Stimulated activated CD8-positive, alpha-beta memory T cell treated with anti-CD3 and anti-CD28 coated beads, Interleukin-7, amount 100 ng/mL, for 48 hours (primary cell): Measurements from ENCODE around the gene MYRF.

Source experiments
- DNase-seq, 2 donors: peaks; one replicate each; pipeline ENCODE4 v3.0.0-alpha.2; 2020; ENCODE audit warnings: low read depth in 1 of 2; ENCODE audit errors: extremely low read depth in 1 of 2

Gene MYRF

GRCh38 chr11:61837411-61838005 lies 85.1 kb downstream of the MYRF start:
- DNase-seq = no peak
